ENCODE data around the gene MCM7. TPM values are rescaled to one million over a fixed set of nuclear protein-coding genes. Genes with fewer than 3 reads are reported as not detected.
A peak's percentile ranks its signal among the peaks of the same experiment; 100 is the strongest.

MCM7 gene
- total RNA-seq, 4 donors from 2014 or later = 31.8 to 67.3 (median 63.1) TPM

DNA sequence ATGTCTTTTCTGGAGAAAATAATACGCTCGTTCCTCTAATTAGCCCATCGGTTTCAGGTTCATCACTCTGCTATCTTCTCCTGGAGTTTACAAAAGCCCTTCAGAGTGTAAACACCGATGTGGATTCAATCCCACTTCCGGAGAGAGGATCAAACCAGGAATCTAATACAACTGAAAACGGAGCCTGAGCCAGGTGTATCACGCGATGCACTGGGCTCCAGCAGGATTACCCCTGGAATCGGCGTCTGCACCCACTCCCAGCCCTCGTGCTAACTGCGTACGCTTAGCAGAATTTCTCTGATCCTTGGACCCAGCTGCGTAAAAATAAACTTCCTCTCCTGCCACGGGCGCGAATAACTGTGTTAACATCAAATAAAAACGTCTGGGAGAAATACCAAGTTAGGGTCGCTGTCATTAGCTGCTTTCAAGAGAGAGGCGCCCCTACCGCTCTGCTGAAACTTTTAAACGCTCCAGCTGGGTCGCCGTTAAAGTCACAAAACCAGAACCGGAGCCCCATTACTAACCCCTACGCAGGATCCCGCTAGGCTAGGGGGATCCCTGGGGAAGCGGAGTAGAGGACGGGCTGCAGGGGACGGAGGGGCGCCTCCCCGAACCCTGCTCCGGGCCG lies 20.2 kb downstream of the MCM7 start:
- intact Hi-C loops (cut with DNase I) = no loop called here
- Histone ChIP-seq H3K9me3 (no peaks in the 10 kb centered on the region), H3K4me3 (peak overlapping the region; percentile 89 to 98 (median 94)), H3K4me1 (peaks cover 5 to 43% (median 24%) of the 10 kb centered on the region in 3 donors), H3K36me3 (peaks cover 0 to 40% (median 13%) of the 10 kb centered on the region in 3 donors), H3K27me3 (no peaks in the 10 kb centered on the region), H3K27ac (peak overlapping the region; percentile 89 to 94 (median 90))
- 1% methylated on average over 19 to 21 of the region's 34 CpGs for WGBS, 2 donors
- no peak for DNase-seq
- TF ChIP-seq POLR2A (IDR thresholded peaks at IDR 0.05) (no peak), CTCF (IDR thresholded peaks at IDR 0.05) (no peak)

DNA sequence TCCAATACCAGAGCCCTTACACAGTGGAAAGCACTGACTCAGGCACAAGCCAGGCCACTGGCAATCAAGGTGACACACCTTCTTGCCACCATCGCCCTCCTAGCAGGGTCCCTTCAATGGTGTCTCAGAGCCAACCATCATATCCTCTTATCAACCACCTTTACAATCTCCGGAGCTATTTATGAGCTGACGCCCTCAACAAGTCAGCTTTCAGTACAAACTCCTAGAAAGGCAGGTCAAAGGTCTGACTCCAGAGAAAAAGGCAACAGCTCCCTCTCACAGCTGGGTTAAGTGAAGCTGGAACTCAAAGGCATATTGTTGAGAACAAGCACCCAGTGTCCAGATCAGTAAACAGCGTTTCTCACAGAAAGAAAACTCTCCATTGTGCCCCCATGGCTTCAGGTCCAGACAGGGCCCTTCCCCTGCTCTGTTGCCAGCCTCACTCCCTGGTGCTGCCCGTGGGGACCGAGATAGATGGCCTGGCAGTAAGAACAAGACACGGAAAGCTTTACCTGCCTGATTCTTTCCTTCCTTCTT lies 22.1 kb downstream of the MCM7 start:
- Histone ChIP-seq H3K27me3 (no peaks in the 10 kb centered on the region), H3K4me3 (no peak overlapping the region), H3K27ac (no peak overlapping the region), H3K9me3 (no peaks in the 10 kb centered on the region), H3K4me1 (peaks cover 5 to 43% (median 24%) of the 10 kb centered on the region in 3 donors), H3K36me3 (peaks cover 12 to 59% (median 30%) of the 10 kb centered on the region in 3 donors)
- DNase-seq = no peak
- intact Hi-C loops (cut with DNase I) = no loop called here
- WGBS, 2 donors = 77 to 85% methylated on average over 5 to 7 of the region's 7 CpGs
- TF ChIP-seq POLR2A (IDR thresholded peaks at IDR 0.05) (no peak), CTCF (IDR thresholded peaks at IDR 0.05) (no peak)

DNA sequence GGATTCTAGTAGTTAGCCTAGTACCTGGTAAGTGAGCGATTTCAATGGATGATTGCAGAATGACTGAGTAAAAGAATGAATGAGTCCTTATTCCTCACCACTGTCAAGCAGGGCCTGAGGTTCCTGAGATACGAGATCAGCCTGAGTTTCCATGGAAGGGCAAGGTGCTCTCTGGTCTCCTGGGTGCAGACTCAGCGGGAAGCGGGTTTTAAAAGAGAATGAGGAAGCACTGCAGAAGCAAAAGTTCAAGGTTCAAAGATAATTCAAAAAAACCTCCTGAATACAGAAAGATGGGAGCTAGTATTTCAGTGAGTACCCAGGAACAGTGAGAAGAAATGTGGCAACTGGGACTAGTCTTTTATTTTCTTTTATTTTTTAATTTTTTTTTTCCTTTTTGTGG lies 24.0 kb downstream of the MCM7 start:
- WGBS, 2 donors = 91 to 96% methylated on average over 4 of the region's 4 CpGs
- DNase-seq = no peak
- intact Hi-C loops (cut with DNase I) = no loop called here
- Histone ChIP-seq H3K4me3 (no peak overlapping the region), H3K9me3 (peaks cover 0 to 13% (median 6%) of the 10 kb centered on the region in 3 donors), H3K27me3 (no peaks in the 10 kb centered on the region), H3K4me1 (peaks cover 4 to 34% (median 17%) of the 10 kb centered on the region in 3 donors), H3K36me3 (peaks cover 29 to 78% (median 48%) of the 10 kb centered on the region in 3 donors), H3K27ac (no peak overlapping the region)
- TF ChIP-seq CTCF (IDR thresholded peaks at IDR 0.05) = no peak
- no peak for TF ChIP-seq POLR2A (IDR thresholded peaks at IDR 0.05)

DNA sequence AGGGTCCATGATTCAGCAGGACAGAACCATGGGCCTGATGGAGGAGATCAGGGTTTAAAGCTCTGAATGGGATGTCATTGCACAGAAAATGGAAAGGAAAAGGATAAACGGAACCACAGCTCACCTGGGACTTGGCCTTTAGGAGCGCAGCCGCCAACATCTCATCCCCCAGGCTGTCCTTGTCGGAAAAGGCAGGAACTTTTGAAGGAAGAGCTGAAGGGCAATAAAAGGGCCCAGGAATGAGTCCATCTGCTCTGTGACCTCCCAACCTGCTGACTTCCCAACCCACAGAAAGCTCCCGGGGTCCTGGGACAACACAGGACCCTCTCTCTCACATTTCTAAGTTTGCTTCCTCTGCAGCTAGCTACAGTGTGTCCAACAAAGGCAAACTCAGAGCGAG lies 25.8 kb downstream of the MCM7 start:
- intact Hi-C loops (cut with DNase I) = no loop called here
- Histone ChIP-seq H3K9me3 (peaks cover 9 to 31% (median 22%) of the 10 kb centered on the region in 3 donors), H3K4me3 (no peak overlapping the region), H3K36me3 (peaks cover 47 to 96% (median 66%) of the 10 kb centered on the region in 3 donors), H3K4me1 (peaks cover 0 to 22% (median 11%) of the 10 kb centered on the region in 3 donors), H3K27me3 (no peaks in the 10 kb centered on the region), H3K27ac (no peak overlapping the region)
- TF ChIP-seq POLR2A (IDR thresholded peaks at IDR 0.05) (no peak), CTCF (IDR thresholded peaks at IDR 0.05) (no peak)
- no peak for DNase-seq
- 91 to 96% methylated on average over 6 of the region's 6 CpGs for WGBS, 2 donors

- 84 to 96% methylated on average over 7 of the region's 7 CpGs for WGBS, 2 donors
- TF ChIP-seq POLR2A (IDR thresholded peaks at IDR 0.05) = no peak
- TF ChIP-seq CTCF (IDR thresholded peaks at IDR 0.05) = no peak
- Histone ChIP-seq H3K36me3 (peaks cover 50 to 100% (median 66%) of the 10 kb centered on the region in 3 donors), H3K4me3 (no peak overlapping the region), H3K27ac (no peak overlapping the region), H3K9me3 (peaks cover 9 to 37% (median 26%) of the 10 kb centered on the region in 3 donors), H3K4me1 (peaks cover 0 to 17% (median 6%) of the 10 kb centered on the region in 3 donors), H3K27me3 (no peaks in the 10 kb centered on the region)
- intact Hi-C loops (cut with DNase I) = no loop called here
- DNase-seq = no peak
These were observed 26.4 kb downstream of the MCM7 start for GRCh38 chr7:100074841-100075240.
